CD4-positive, alpha-beta T cell treated with Interleukin-10 for 1 hour (primary cell): ENCODE measurements around the gene NAA16.

Source experiments
- DNase-seq: peaks from one replicate; pipeline ENCODE4 v3.0.0-alpha.2; 2020

NAA16 gene

GRCh38 chr13:41361491-41361890 is 50.4 kb downstream of the NAA16 start:
- no peak for DNase-seq

- no peak for DNase-seq
These were observed 53.0 kb downstream of the NAA16 start for GRCh38 chr13:41364043-41364442.

- DNase-seq = no peak
These were observed 54.6 kb downstream of the NAA16 start for GRCh38 chr13:41365631-41366030.

- DNase-seq = no peak
These were observed 59.7 kb downstream of the NAA16 start for GRCh38 chr13:41370736-41371135.

GRCh38 chr13:41377446-41377845 is 66.4 kb downstream of the NAA16 start:
- DNase-seq = no peak

DNA sequence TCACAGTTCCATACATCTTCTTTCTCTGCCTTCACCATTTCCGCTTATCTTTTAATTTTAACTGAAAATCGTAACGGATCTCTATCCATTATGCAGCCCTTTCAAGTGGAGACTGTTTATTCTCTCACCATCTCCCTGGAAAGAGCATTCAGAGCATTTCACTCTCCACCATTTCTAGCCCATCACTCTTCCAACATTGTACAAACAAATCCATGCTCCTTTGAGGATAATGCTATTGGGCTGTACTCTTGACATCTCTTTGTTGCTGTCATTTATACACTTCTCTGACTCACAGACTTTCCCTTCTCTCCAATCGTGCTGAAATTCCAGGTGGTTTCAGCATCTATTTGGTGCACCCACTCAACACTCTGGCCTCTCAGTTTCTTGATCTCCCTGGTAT is 71.4 kb downstream of the NAA16 start:
- no peak for DNase-seq

- DNase-seq = no peak
These were observed 72.3 kb downstream of the NAA16 start for GRCh38 chr13:41383386-41383785.

DNA sequence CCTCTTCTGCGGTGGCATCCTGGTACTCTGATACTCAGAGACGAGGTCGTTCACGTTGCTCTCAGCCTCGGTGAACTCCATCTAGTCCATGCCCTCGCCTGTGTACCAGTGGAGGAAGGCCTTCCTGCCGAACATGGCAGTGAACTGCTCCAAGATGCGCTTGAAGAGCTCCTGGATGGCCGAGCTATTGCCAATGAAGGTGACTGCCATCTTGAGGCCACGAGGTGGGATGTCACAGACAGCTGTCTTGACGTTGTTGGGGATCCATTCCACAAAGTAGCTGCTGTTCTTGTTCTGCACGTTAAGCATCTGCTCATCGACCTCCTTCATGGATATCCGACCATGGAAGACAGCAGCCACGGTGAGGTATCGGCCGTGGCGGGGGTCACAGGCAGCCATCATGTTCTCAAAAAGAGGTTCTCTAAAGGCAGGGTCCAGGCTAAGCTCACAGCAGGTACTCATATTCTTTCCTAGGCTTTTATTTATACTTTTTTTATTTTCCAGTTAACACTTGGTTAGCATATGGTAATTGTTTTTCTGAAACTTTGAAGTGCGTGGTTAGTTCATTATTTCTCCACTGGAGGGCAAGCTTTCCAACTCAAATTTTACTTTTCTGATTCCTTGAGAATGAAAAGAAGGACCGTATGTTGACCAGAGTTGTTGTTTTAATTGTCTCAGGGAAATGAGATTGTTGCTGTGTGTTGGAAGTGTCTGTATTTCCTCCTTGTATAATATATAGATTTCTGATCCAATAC is 73.9 kb downstream of the NAA16 start:
- peak; percentile 24 for DNase-seq

DNA sequence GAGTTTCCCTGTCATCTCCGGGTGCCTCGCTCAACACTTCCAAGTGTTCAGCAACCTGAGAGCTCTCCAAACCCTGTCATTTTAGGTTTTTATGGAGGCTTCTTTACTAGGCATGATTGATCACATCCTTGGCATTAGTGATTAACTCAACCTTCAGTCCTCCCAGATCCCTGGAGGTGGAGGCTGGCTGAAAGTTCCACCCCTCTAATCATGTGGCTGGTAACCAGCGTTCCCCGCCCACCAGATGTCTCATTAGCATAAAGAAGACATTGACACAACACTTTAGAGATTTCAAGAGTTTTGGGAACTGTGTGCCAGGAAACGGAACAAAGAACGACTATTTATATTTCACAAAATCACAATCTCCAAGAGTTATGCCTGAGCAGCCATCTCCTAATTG is 75.1 kb downstream of the NAA16 start:
- no peak for DNase-seq

DNA sequence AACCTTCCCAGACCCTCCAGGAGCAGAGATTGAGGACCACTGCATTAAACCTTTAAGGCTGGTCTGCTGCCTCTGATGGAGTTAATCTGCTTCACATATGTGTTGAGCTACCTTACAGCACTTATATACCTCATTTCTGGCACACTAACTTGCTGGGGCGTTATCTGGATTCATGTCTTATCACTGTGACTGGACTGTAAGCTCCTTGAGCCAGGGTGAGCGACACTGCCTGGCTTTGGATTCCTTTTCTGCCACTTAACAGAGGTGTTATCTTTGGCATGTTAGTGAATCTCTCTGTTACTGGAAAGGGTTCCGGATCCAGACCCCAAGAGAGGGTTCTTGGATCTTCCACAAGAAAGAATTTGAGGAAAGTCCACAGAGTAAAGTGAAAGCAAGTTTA is 76.5 kb downstream of the NAA16 start:
- DNase-seq = no peak

- DNase-seq = no peak
These were observed 77.2 kb downstream of the NAA16 start for GRCh38 chr13:41388143-41388881.

GRCh38 chr13:41389580-41389979 is 78.5 kb downstream of the NAA16 start:
- no peak for DNase-seq

DNA sequence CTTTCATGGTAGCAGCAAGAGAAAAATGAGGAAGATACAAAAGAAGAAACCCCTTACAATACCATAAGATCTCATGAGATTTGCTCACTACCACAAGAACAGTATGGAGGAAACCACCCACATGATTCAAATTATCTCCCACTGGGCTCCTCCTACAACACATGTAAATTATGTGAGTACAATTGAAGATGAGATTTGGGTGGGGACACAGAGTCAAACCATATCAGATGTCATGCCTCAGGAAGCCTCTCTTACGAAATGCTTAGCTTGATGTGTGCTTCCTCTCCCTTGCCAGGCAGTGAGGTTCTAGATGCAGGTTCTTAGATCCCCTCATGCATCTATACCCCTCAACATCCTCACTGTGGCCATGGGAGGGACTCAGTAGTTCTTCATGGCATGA is 83.1 kb downstream of the NAA16 start:
- DNase-seq = no peak

DNA sequence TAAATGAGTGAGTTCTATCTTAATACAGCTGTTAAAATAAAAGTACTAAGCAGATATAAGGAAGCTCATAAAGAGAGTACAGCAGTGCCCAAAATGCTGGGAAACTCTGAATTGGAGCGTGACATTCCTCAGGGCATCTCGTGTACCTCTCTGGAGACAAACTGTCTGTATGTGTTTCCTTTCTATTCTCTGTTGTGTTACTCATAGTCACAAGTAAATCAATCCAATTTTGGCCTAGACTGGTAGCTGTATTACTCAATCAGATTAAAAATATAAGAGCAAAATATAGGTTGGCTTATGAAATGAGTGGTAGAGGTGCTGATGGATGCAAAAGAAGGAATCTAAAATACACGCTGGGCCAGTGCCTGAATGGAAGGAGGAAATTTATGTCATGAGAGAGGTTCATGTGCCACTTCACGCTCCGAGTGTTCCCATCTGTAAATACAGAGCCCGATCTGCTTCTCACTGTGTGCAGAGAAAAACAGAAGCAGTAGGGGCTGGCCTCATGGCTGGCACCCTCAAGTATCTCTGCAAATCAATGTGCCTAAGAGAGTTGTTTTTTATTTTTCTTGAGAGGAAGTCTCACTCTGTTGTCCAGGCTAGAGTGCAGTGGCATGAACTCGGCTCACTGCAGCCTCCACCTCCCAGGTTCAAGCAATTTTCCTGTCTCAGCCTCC is 87.6 kb downstream of the NAA16 start:
- no peak for DNase-seq

GRCh38 chr13:41401366-41401765 is 90.3 kb downstream of the NAA16 start:
- DNase-seq = no peak

DNA sequence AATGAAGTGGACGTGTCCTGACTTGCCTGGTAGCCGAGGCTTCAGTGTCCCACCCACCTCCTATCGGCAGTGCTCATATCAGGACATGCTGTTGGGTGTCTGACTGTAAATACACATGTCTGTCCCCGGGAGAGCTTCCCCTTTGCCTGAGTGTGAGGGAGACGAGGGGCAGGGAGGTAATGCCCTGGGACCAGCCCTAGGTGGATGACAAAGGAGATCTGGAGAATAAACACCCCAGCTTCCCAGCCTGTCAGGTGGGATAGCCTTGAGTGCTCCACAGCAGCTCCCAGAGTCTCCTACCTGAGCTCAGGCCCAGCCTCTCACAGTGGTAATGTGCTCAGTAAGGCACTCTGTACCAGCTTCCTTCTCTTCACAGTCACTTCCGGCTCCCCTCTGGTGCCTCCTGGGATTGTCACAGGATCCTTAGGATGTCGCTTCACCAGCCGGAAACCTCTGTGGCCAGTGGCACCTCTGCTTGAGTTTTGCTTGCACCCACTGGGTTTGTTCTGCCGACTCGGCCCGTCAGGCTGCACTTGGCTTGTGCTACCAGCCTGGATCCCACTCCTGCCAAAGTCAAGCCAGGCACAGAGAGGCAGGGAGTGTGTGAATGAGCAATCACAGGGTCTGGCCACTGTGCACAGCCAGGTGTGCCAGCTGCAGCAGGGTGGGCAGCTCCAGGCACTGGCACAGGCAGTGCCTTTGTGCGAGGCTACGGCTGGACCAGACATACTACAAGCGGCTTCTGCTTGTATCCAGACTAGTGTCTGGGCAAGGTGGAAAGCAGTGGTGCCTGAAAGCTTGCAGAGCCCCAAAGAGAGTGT is 91.8 kb downstream of the NAA16 start:
- DNase-seq = no peak

DNA sequence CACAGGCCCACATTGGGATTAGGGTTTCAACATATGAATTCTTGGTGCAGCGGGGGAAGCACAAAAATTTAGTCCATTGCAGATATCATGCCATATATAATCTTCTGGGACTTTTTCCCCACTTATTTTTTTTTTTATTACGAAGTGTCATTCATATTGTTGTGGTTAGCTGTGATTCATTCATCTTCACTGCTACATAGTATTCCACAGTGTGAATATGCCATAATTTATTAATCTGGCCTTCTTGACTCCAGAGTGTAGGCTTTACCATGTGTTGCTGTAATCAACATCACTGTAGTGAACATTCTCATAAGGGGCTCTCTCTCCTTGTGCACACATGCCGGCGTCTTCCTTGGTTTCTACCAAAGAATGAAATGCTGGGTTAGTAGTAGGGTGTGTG is 92.9 kb downstream of the NAA16 start:
- no peak for DNase-seq

DNA sequence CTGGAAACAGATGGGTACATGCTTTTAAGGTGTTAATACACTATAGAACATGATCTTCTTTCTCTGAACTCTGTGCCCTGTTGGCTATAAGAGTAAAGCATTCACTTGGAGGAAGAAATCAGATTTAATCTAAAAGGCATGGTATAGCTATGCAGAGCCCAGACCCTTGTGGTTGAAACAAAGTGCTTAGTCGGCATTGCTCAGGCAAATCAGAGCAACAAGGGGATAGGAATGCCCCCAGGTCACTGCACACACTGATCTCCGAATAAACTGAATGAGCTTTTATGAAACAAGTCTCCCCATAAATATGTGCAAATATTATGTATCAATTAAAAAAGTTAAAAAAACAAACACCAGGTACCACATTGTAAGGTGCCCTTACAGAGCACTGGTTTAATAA is 94.3 kb downstream of the NAA16 start:
- DNase-seq = no peak

DNA sequence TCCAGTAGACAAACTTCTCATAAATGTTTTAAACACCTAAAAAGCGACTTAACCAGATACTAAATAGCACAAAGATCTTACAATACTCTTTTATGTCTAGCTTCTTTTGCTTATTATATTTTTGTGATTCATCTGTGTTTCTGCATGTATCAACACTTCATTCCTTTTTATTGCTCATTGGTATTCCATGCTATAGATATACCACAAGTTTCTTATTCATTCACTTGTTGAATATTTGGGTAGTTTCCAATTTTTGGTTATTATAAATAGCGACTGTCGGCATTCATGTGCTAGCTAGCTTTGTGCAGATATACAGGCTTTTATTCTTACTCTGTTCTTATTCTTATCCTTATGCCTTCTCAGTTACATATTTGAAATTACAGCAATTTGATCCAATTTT is 96.3 kb downstream of the NAA16 start:
- no peak for DNase-seq

DNA sequence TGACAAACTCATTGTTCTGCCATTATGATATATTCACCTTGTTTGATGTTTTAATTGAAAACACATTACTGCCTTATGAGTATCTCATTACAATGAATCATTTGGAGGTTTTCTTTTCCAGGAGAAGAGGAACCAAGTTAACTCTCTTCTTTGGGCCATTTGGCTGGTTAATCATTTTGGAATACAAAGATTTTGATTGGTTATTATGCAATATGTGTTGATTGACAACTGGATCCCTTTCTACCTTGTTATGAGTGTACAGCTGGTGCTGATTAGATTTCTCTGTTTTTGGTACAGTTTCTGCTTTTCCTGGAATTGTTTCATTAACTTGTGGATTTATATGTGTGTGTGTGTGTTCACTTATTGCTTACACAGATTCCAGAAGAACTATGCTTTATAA is 97.1 kb downstream of the NAA16 start:
- DNase-seq = no peak

- no peak for DNase-seq
These were observed 97.7 kb downstream of the NAA16 start for GRCh38 chr13:41408746-41409145.

DNA sequence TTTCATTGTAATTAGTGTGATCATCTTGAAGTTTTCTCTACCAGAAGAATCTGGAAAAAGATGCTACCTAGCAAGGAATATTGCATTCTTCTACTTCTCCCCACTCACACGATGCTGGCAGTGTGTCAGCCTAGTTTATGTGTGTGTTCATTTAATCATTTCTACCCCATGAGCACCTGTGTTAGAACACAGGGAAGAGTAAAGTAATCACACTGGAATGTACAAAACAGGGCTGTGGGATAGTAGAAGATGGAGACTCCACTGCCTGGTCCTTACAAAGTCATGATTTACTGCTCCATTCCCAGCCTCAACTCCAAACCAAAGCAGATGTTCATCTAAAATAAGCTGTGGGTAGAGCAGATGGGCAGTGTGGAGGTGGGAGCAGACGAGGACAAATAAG is 98.5 kb downstream of the NAA16 start:
- no peak for DNase-seq

DNA sequence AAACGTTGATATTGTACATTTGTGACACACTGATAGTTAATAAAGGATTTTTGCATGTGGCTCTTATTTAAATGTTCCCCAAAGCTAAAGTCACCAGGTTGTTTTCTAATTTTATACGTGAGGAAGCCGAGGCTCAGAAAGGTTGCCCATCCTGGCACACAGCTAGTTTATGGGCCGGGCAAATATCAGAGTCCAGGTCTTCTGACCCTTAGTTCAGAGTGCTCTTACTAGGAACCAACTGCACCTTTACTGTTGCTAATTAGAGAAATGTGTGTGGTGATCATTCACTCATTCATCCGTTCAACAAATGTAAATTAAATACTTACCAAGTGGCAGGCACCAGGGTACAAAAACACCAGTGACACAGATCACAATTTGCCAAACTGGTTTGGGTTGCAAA is 100.0 kb downstream of the NAA16 start:
- DNase-seq = no peak
